NCI-H2107 treated with DMSO at 0.1 percent for 48 hours (cell line): Measurements from ENCODE around the gene NAT9.

ENCODE experiments used
- DNase-seq: peaks from one replicate; lab custom pipeline; 2025; ENCODE audit not compliant: unreplicated experiment; lab: John Stamatoyannopoulos, UW

Gene NAT9

DNA sequence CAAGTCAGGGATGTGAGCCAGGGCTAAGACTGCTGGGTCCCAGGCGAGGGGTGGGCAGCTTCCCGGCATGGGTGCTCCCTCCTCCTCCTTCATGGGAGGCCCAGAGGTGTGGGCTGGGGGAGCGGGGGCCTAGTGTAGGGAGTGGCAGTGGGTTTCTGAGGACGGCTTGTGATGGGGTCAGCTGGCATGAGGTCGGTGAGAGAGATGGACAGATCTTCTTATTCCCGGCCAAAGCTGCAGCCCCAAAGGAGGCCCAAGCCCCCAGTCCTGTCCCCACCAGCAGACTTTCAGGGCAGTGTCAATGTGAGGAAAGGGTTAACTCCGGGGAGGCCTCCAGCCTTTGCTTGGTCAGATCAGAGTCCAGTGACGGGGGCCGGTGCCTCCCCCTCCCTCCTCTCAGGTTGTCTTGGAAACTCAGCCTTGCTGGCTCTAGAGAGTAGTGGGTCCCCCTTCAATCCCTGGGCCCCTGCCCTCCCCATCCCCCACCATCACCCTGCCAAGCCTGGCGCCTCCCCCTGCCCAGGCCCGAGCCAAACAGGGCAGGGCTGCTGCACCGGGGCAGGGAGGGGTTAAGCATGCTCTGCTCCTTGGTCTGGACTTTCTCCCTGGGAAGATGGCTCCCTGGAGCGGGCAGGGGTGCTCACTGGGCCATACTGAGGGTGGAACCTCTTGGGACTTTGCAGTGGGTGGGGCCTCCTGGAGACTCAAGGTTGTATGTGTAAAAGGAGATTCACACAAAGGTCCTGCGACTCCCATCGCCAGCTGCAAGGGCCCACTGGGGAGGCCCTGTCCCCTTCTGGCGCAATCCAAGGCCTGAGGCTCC, 12.4 kb downstream of the NAT9 start:
- no peak for DNase-seq

DNA sequence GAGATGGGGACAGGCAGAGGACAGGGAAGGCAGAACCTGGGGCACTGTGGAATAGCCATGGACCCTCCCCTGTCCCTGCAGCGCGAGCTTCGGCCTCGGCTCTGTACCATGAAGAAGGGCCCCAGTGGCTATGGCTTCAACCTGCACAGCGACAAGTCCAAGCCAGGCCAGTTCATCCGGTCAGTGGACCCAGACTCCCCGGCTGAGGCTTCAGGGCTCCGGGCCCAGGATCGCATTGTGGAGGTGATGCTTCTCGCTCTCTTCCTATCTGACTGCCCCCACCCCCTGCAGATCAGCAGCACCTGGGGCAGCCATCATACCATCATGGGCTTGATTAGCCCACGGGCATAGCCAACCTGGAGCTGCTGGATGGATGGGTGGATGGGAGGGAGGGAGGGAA, 14.2 kb downstream of the NAT9 start:
- DNase-seq = no peak

DNA sequence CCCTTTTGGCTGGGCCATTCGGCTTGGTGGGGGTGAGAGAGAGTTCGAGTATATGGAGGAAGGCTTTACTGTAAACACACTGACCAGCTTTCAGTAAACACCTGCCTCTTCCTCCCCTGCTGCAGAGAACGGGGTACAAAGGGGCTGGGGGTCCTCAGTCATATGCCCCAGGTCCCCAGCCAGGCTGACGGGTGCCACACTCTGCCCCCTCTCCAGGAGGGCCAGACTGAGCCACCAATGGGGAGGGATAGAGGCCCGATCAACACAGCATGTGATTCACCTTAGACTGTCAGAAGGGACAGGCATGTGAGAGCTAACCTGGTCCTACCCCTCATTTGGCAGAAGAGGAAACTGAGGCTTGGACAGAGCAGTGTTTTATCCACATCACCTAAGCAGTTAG, 14.7 kb downstream of the NAT9 start:
- no peak for DNase-seq

DNA sequence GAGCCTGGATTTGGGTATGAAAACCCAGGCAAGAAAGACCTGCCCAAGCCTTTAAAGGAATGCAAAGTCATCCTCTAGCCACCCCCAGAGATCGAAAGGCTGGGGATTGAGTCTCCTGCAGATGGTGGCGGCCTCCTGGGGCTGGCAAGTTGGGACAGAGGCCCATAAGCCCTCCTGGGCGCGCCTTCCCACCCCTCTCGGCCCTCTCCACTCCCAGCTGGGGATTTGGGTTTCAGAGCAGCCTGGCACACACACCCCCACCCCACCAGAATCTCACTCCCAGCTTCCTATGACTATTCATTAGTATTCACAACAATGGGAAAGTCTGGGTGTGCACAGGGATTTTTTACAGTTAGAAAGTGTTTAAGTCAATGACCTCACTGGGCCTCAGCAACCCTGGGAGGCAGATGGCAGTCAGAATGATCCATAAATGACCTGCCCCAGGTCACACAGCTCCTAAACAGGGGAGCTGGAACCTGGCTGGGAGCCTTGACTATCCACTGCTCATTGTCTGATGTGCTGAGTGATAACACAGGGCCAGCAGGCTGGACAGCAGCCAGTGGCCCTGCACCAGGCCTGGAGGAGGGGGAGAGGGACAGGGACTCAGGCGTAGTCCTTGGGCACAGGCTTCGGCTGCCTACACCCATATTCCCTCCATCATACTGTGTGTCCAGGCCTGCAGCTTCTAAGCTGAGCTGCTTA, 15.6 kb downstream of the NAT9 start:
- peak; percentile 27 for DNase-seq

DNA sequence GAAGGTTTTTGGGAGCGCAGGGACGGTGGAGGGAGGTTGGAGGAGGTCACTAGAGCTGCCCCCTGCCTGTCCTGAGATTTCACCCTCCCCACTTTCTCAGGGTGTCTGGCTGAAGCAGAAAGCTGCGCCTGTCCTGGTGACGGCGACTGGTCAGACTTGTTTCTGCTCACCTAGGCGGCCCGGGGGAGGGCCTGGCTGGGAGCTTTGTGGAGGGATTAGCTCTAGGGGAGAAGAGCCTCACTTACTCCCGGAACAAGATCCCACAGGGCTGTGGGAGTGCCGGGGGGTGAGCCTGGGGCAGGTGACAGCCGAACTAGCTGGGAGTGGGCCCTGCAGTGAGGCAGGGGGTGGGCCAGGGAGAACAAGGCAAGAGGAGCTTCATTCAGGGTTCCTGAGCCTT, 16.2 kb downstream of the NAT9 start:
- no peak for DNase-seq

DNA sequence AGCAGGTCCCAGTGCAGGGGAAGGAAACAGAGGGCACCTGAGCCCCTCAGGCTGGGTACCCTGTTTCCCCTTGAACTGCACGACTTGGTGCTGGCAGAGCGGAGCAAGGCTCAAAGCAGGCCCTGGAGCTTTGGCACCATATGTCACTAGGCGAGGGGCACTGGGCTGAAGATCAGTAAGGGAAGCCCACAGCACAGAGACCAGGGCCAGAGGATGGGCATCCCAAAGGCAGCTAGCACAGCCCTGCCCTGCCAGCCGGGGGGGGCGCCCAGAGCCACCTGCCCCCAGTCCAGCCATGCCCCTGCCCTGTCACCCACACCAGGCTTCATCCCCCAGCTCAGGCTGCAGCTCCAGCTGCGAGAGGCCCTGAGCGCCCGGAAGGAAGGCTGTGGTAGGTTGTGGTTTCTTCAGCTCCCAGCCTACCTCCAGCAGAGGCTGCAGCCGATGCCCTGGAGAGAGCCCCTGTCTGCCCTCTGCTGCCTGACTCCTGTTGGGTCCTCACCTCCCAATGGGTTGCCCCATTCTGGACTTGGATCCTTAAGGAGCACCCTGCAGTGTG, 16.8 kb downstream of the NAT9 start:
- DNase-seq = no peak

DNA sequence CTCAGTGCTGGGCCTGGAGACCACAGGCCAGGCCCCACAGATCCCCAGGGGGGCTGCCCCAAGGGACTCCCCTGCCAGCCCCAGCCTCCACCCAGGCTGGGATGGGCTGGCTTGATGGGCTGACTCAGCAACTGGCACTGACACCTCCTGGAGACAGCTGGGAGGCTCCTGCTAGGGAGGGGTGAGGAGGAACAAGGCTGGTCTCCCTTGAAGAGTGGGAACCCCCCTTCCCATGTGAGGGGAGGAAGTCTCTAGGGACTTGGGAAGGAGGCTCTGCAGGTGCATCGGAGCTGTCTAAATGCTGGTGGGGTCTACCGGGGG, 17.3 kb downstream of the NAT9 start:
- no peak for DNase-seq

DNA sequence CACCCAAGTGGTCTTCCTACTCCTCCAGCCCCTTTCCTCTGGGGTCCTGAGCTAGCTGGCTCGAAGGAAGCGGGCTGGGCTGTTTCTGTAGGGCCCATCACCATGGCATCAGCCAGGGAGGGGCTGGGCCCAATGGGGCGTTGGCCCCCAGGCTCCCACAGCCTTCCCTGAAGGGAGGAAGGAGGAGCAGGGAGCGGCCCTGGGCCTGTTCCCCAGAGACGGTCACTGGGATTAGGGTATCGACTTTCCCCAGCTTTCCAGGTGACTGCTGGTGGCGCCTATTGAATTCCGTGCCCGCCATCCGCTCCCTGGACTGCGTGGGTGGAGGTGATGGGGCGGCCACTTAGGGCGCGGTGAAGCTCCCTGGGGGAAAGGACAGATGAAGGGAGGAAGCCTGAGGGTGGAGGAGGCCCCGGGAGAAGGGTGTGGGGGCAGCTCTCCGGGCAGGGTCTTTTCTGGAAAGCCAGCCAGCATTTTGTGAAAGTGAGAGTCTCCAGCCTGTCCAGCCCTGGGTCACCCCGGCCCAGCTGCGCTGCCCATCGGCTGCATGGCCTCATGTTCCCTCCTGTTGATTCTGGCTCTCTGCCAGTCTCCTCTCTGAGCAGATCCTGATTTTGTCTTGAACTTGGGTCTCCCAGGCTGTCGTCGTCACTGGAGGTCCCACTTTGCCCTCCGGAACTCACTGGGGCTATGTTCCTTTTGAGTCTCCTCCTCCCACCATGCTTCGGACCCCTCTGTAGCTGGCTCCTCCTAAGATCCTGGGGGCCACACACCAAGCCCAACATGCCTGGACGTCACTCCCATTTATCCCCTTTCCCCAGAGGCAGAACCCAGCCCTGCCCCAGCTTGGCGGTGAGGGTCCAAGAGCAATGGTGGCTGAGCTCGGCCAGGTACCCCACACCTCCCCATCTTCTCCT, 18.0 kb downstream of the NAT9 start:
- DNase-seq = peak; percentile 61

DNA sequence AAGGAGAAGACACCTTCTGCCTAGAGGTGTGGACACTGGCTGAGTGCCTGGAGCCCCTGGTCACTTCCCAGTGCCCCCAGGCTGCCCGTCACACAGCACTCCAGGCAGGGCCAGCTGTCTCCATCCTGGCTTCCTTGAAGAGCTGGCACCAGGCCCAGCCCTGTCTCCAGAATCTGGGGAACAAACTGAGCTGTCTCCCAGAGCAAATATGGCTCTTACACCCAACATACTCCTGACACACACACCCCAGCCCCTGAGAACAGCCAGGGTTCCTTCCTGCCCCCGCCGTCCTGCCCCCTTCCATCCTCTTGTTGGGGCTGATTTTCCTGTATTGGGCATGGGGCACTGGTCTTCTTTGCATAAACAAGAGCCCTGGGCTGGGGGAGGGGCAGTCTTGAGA, 18.6 kb downstream of the NAT9 start:
- no peak for DNase-seq

DNA sequence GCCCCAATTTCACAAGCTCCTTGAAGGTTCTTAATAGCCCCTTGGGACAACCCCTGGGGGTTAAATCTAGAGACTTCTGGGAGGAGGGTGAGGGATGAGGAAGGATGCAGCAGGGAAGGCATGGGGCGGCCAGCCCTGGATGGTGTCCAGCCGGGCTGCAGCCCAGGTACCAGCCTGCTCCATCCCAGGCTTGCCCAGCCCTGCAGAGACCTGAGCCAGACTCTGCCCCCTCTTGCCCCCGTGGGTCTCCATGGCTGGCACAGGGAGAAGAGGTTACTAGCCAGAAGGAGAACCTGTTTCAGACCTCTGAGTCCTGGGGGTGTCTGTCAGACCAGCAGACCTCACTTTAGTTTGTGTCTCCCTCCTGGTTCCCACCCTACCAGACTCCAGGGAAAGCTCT, 19.3 kb downstream of the NAT9 start:
- DNase-seq = no peak

DNA sequence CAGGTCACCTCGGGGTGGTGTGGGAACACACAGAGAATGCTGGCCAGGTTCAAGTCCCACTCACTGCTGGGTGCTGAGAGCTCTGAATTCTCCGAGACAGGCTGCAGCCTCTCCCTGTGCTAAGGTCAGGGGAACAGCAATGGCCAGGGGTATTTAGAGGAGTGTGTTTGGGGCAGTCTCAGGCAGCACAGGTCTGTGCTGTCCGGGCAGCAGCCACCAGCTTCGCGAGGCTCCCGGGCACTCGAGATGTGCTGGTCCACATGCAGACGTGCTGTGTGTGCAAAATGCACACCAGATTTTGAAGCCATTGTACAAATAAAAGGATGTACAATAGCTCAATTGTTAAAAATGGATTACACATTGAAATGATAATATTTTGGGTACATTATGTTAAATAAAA, 20.6 kb downstream of the NAT9 start:
- DNase-seq = no peak

DNA sequence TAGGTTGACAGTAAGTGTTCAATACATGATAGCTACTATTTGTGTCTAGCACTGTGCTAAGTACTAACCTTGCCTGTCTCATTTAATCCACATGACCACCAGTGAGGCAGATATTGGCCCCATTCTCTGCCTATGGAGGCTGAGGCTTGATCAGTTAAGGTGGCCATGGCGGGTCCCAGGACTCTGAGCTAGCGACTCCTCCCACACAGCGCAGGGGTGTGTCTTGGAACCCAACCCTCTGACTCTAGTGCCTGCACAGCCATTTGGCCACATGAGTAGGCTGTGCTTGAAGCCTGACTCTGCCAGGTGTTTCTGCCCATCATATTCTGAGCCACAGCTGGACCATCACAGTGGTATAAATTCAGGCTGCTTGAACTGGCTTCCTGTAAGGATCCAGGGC, 21.3 kb downstream of the NAT9 start:
- no peak for DNase-seq

DNA sequence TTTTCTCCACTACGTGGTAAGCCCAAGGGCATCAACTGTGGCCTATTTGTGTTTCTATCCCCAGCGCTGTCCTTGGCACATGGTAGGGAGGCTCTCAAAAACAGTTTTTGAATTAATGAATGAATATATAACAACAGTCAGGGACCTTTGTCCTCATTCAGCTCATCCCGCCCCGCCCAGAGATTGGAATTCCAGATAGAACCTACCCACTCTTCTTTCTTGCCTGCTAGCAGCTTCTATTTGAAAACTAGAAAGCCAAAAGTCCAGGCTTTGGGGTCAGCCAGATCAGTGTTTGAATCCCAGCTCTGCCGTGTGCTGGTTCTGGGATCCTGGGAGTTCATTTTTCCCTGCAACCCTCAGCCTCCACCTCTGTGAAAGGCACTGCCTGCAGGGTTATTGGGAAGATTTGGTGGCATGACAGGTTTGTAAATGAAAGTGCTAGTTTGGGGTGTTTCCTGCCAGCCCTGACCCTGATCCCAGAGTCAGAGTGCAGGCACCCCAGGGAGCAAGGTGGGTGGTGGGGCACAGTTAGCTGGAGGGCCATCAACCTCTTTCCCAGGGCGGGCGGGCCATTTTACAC, 23.2 kb downstream of the NAT9 start:
- no peak for DNase-seq

DNA sequence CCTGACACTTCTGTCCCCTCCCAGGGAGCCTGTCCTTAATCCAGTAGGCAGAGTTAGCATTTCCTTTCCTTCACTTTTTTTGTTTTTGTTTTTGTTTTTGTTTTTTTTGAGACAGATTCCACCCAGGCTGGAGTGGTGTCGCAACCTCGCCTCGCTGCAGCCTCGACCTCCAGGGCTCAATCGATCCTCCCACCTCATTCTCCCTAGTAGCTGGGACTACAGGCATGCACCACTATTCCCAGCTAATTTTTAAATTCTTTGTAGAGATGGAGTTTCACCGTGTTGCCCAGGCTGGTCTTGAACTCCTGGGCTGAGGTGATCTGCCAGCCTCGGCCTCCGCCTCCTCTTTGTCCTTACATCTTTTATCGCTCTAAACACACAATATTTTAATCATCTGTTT, 23.7 kb downstream of the NAT9 start:
- no peak for DNase-seq

DNA sequence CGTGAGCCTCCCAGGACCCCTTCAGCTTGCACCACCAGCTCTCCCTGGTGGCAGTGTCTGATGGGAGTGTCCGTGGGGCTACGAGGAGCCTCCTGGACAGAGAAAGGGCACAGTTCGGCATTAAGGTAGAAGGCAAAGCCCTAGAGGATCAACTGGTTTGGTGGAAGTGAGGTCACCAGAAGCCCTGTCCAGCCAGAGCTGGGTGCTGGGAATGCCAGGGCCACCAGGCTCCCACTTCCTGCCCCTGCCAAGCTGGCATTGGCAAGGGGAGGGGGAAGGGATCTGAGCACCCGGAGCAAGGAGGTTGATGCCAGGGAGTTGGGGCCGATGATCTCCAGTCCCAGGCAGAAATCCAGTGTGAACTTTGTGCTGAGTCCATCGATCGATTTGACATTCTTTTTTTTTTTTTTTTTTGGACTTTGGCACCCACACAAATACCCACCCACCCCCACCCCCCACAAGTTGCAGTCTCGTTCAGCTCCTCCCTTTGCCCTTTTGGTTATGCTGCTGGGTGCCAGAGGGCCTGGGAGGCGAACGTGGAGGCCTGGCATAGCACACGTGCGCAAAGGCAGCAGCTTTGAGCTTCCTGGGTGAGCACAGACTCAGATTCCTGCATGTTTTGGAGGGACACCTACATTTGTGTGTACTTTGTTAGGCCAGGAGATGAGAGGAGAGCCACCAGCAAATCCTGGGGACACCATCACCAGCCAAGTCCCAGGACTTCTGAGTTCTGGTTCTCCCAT, 25.6 kb downstream of the NAT9 start:
- DNase-seq = no peak

DNA sequence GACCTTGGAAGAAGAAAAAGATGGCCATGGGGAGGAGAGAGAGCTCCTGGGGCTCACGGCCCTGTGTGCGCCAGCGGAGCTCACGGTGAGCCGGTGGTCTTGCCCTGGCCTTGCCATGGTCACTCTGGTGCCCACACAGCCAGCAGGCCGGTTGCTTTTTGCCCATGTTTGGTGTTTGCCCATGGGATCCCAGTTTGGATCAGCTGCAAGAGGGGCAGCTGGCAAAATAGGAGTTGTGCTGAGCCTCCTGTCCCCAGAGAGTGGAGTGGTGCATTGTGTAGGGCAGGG, 26.2 kb downstream of the NAT9 start:
- DNase-seq = no peak

DNA sequence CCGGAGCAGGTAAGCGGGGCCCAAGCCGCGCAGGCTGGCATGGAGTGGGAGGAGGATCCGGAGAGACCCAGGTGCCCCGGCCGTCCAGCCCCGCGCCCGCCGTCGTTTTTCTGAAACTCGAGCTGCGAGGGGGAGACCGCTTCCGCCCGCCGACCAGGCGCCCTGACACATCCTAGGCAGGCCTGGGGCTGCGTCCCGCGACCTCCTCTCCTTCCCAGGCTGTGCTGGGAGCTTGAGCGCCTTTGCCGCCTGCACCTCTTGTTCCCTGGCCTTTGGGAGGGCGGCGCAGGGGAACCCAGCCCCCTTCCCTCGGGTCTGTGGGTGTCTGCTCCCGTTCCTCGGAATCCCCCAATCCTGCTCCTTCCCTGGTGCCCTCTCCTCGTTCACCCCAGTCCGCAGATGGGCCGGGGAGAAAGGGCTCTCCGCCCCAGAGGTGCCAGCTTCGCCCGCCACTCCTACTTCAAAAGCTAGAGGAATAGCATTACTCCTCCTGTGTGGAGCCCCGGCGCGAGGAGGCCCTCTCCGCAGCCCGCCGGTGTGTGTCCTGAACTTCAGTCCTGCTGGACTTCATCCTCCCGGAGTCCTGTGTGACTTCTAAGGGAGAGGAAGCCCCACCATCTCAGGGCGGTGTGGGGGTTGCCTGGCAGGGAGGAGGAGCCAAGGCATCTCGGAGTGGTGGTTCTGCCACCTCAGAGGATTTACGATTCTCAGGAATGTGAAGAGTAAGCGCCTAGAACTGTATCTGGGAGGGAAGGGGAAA, 26.7 kb downstream of the NAT9 start:
- no peak for DNase-seq

DNA sequence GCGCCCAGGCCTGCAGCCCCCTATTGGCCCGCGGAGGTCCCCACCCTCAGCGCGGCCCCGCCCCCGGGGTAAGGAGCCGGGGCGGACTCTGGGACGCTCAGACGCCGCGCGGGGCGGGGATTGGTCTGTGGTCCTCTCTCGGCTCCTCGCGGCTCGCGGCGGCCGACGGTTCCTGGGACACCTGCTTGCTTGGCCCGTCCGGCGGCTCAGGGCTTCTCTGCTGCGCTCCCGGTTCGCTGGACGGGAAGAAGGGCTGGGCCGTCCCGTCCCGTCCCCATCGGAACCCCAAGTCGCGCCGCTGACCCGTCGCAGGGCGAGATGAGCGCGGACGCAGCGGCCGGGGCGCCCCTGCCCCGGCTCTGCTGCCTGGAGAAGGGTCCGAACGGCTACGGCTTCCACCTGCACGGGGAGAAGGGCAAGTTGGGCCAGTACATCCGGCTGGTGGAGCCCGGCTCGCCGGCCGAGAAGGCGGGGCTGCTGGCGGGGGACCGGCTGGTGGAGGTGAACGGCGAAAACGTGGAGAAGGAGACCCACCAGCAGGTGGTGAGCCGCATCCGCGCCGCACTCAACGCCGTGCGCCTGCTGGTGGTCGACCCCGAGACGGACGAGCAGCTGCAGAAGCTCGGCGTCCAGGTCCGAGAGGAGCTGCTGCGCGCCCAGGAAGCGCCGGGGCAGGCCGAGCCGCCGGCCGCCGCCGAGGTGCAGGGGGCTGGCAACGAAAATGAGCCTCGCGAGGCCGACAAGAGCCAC, 27.4 kb downstream of the NAT9 start, which contains the start of gene NHERF1:
Gene NHERF1, plus strand, starts transcription at position 100 of the 750 bp plus-strand sequence. Its CDS starts 219 bp downstream, at position 319.
- DNase-seq = peak; percentile 66

DNA sequence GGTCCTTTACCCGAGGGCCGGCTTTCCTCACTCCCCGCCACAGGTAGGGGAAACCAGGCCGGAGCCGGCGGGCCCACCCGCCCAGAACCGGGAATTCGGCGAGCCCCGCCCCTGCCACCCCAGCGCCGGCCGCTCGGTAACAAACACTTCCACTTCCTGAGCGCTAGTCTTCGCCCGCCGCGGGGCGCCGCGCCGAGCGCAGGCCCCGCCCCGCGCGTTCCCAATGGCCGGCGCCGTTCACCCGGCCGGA, 27.9 kb downstream of the NAT9 start:
- no peak for DNase-seq
